ENCODE data around the gene STAC2. TPM values are rescaled to one million over a fixed set of nuclear protein-coding genes. Genes with fewer than 3 reads are reported as not detected.

The STAC2 gene
- polyA plus RNA-seq, 2 of the 4 experiments (the other 2 are of a cell fraction), result 0.03 to 0.26 TPM

DNA sequence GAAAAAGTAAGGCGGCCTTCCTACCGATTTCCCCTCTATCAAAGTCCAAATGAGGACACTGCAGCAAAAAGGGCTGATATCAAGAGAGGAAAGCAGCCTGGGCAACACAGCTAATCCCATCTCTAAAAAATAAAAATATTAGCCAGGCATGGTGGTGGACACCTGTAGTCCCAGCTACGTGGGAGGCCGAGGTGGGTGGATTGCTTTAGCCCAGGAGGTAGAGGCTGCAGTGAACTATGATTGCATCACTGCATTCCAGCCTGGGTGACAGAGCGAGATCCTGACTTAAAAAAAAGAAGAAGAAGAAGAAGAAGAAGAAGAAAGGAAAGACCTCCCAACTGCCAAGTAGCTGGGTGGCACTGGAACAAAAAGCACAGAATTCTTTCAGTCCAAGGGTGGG is 42.7 kb downstream of the STAC2 start:
- POLR2A ChIA-PET, result no interaction called here
- WGBS (ENCODE audit: missing lambda C conversion rate), result 93% methylated on average over 5 of the region's 5 CpGs

GRCh38 chr17:39181303-39181702 is 44.4 kb downstream of the STAC2 start:
- DNase-seq (ENCODE audit: low read depth in 1 of 2, low spot score in 1 of 2), result no peak
- FAIRE-seq, result no peak
- Histone ChIP-seq H3K9me3 (no peaks in the 10 kb centered on the region), H3K4me1 (peaks cover 12% of the 10 kb centered on the region), H3K27ac (no peak overlapping the region), H3K4me3 (no peak overlapping the region), H3K4me2 (no peak overlapping the region)
- WGBS (ENCODE audit: missing lambda C conversion rate), result 85% methylated on average over 5 of the region's 5 CpGs
- no peak for ATAC-seq
- CTCF ChIA-PET, result interaction anchor here (1.4 to 30.5 kb wide), 3 partner anchors 25 to 59 kb away, joined by 4 to 612 read pairs (median 453); partner anchors contain the start of genes ARL5C and PLXDC1
- TF ChIP-seq ZFP36 (IDR thresholded peaks at IDR 0.05; ENCODE audit: borderline replicate concordance, partially characterized antibody) (no peak), NR3C1 (IDR thresholded peaks at IDR 0.05) (no peak), RNF2 (IDR thresholded peaks at IDR 0.05; ENCODE audit: borderline replicate concordance, low read depth) (no peak), ZSCAN20 (CRISPR knock-in tag; IDR thresholded peaks at IDR 0.05) (no peak), KDM5A (IDR thresholded peaks at IDR 0.05) (no peak), RCOR1 (IDR thresholded peaks at IDR 0.05; ENCODE audit: low read depth, low read length) (no peak)
- POLR2A ChIA-PET, result no interaction called here

More for the DNA sequence above, 42.7 kb downstream of the STAC2 start:
- CTCF ChIA-PET, result interaction anchor here (0.7 to 22.2 kb wide), 9 partner anchors 9 to 62 kb away, joined by 3 to 612 read pairs (median 4); partner anchors contain the start of genes ARL5C and PLXDC1
- H3K27ac ChIP-seq, result no peak overlapping the region
- TF ChIP-seq PHF8 (IDR thresholded peaks at IDR 0.05; ENCODE audit: borderline replicate concordance, low read depth) (no peak), KDM1A (IDR thresholded peaks at IDR 0.05; ENCODE audit: low read depth) (no peak), CHD4 (IDR thresholded peaks at IDR 0.05; ENCODE audit: borderline replicate concordance) (no peak), NFE2L2 (conservative IDR thresholded peaks at IDR 0.05; ENCODE audit: low read length) (no peak), ZFP36 (IDR thresholded peaks at IDR 0.05; ENCODE audit: borderline replicate concordance, partially characterized antibody) (no peak), POLR2AphosphoS2 (conservative IDR thresholded peaks at IDR 0.05; ENCODE audit: low read length) (no peak), ZC3H11A (IDR thresholded peaks at IDR 0.05) (no peak), CHD2 (IDR thresholded peaks at IDR 0.05; ENCODE audit: low read length, partially characterized antibody) (no peak), ZNF302 (CRISPR knock-in tag; IDR thresholded peaks at IDR 0.05) (no peak)
- TF ChIP-seq, protein P1, sequence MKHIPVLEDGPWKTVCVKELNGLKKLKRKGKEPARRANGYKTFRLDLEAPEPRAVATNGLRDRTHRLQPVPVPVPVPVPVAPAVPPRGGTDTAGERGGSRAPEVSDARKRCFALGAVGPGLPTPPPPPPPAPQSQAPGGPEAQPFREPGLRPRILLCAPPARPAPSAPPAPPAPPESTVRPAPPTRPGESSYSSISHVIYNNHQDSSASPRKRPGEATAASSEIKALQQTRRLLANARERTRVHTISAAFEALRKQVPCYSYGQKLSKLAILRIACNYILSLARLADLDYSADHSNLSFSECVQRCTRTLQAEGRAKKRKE (CRISPR knock-in tag; IDR thresholded peaks at IDR 0.05; ENCODE audit: low read depth), result no peak
- TF ChIP-seq, protein P2, sequence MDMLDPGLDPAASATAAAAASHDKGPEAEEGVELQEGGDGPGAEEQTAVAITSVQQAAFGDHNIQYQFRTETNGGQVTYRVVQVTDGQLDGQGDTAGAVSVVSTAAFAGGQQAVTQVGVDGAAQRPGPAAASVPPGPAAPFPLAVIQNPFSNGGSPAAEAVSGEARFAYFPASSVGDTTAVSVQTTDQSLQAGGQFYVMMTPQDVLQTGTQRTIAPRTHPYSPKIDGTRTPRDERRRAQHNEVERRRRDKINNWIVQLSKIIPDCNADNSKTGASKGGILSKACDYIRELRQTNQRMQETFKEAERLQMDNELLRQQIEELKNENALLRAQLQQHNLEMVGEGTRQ (IDR thresholded peaks at IDR 0.05), result no peak
- TF ChIP-seq, protein P3, sequence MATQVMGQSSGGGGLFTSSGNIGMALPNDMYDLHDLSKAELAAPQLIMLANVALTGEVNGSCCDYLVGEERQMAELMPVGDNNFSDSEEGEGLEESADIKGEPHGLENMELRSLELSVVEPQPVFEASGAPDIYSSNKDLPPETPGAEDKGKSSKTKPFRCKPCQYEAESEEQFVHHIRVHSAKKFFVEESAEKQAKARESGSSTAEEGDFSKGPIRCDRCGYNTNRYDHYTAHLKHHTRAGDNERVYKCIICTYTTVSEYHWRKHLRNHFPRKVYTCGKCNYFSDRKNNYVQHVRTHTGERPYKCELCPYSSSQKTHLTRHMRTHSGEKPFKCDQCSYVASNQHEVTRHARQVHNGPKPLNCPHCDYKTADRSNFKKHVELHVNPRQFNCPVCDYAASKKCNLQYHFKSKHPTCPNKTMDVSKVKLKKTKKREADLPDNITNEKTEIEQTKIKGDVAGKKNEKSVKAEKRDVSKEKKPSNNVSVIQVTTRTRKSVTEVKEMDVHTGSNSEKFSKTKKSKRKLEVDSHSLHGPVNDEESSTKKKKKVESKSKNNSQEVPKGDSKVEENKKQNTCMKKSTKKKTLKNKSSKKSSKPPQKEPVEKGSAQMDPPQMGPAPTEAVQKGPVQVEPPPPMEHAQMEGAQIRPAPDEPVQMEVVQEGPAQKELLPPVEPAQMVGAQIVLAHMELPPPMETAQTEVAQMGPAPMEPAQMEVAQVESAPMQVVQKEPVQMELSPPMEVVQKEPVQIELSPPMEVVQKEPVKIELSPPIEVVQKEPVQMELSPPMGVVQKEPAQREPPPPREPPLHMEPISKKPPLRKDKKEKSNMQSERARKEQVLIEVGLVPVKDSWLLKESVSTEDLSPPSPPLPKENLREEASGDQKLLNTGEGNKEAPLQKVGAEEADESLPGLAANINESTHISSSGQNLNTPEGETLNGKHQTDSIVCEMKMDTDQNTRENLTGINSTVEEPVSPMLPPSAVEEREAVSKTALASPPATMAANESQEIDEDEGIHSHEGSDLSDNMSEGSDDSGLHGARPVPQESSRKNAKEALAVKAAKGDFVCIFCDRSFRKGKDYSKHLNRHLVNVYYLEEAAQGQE (IDR thresholded peaks at IDR 0.05), result no peak
- H3K4me1 ChIP-seq, result peaks cover 10% of the 10 kb centered on the region
- no peak overlapping the region for H3K4me2 ChIP-seq
- ATAC-seq, result no peak
- no peaks in the 10 kb centered on the region for H3K9me3 ChIP-seq
- no peak for FAIRE-seq
- DNase-seq (ENCODE audit: low read depth in 1 of 2, low spot score in 1 of 2), result no peak
- no peak overlapping the region for H3K4me3 ChIP-seq

GRCh38 chr17:39178536-39178935 is 47.2 kb downstream of the STAC2 start:
- ChIA-PET POLR2A (no interaction called here), CTCF (interaction anchor here (0.7 to 30.5 kb wide), 5 partner anchors 14 to 195 kb away, joined by 3 to 612 read pairs (median 115); partner anchors contain the start of genes ARL5C and PLXDC1)
- no peaks in the 10 kb centered on the region for H3K9me3 ChIP-seq
- peaks cover 12% of the 10 kb centered on the region for H3K4me1 ChIP-seq
- peak overlapping the region; percentile 29; the same call in 2 of the 3 replicates for H3K4me2 ChIP-seq
- WGBS (ENCODE audit: missing lambda C conversion rate), result 33% methylated on average over 4 of the region's 4 CpGs
- DNase-seq (ENCODE audit: low read depth in 1 of 2, low spot score in 1 of 2) (peak in 1 of 2 experiments; percentile 50), FAIRE-seq (no peak), ATAC-seq (peak in 1 of 2 experiments; percentile 41; a peak in 2 of 6 replicates)
- H3K4me3 ChIP-seq, result no peak overlapping the region
- H3K27ac ChIP-seq, result no peak overlapping the region
- no peak for TF ChIP-seq KDM5A (IDR thresholded peaks at IDR 0.05)
- TF ChIP-seq HOXB5 (CRISPR knock-in tag; IDR thresholded peaks at IDR 0.05), result no peak
- TF ChIP-seq JUNB (IDR thresholded peaks at IDR 0.05), result no peak
- TF ChIP-seq FOSL2 (IDR thresholded peaks at IDR 0.05), result no peak
- peak; percentile 37; the same call in 1 of the 2 replicates for TF ChIP-seq FOSL2 (CRISPR knock-in tag; IDR thresholded peaks at IDR 0.05)
- no peak for TF ChIP-seq TP53 (CRISPR knock-in tag; IDR thresholded peaks at IDR 0.05)
- TF ChIP-seq NFE2L2 (conservative IDR thresholded peaks at IDR 0.05; ENCODE audit: low read length), result no peak
- TF ChIP-seq JUN (IDR thresholded peaks at IDR 0.05), result no peak

All from A549 (cell line).